Fibroblast of skin of abdomen (primary cell): Measurements from ENCODE around the gene POU6F2.

ENCODE experiments used
- DNase-seq: peaks from one replicate; pipeline ENCODE4 v3.0.0-alpha.2; 2013

The POU6F2 gene

GRCh38 chr7:39130274-39130673 lies 152.6 kb downstream of the POU6F2 start:
- no peak for DNase-seq

- no peak for DNase-seq
Observed at GRCh38 chr7:39130857-39131526, 153.3 kb downstream of the POU6F2 start.

GRCh38 chr7:39132306-39132705 lies 154.6 kb downstream of the POU6F2 start:
- DNase-seq, result no peak

- DNase-seq, result peak; percentile 14
Observed at GRCh38 chr7:39133088-39133487, 155.4 kb downstream of the POU6F2 start.

- DNase-seq, result no peak
Observed at GRCh38 chr7:39137480-39137879, 159.8 kb downstream of the POU6F2 start.

- DNase-seq, result no peak
Observed at GRCh38 chr7:39142750-39143149, 165.0 kb downstream of the POU6F2 start.

- no peak for DNase-seq
Observed at GRCh38 chr7:39144420-39144819, 166.7 kb downstream of the POU6F2 start.

- DNase-seq, result no peak
Observed at GRCh38 chr7:39145283-39145682, 167.6 kb downstream of the POU6F2 start.

- no peak for DNase-seq
Observed at GRCh38 chr7:39145935-39146334, 168.2 kb downstream of the POU6F2 start.

GRCh38 chr7:39152701-39153100 lies 175.0 kb downstream of the POU6F2 start:
- no peak for DNase-seq

- no peak for DNase-seq
Observed at GRCh38 chr7:39153113-39153512, 175.4 kb downstream of the POU6F2 start.

- no peak for DNase-seq
Observed at GRCh38 chr7:39153647-39154046, 175.9 kb downstream of the POU6F2 start.

GRCh38 chr7:39154815-39155214 lies 177.1 kb downstream of the POU6F2 start:
- DNase-seq, result no peak

- no peak for DNase-seq
Observed at GRCh38 chr7:39158367-39158766, 180.7 kb downstream of the POU6F2 start.

- DNase-seq, result no peak
Observed at GRCh38 chr7:39161903-39162302, 184.2 kb downstream of the POU6F2 start.

GRCh38 chr7:39164887-39165286 lies 187.2 kb downstream of the POU6F2 start:
- DNase-seq, result no peak

- no peak for DNase-seq
Observed at GRCh38 chr7:39168403-39169098, 190.8 kb downstream of the POU6F2 start.

- no peak for DNase-seq
Observed at GRCh38 chr7:39172137-39172536, 194.4 kb downstream of the POU6F2 start.

- no peak for DNase-seq
Observed at GRCh38 chr7:39181398-39181797, 203.7 kb downstream of the POU6F2 start.

- DNase-seq, result no peak
Observed at GRCh38 chr7:39183796-39184195, 206.1 kb downstream of the POU6F2 start.

GRCh38 chr7:39184391-39184790 lies 206.7 kb downstream of the POU6F2 start:
- DNase-seq, result no peak

- DNase-seq, result no peak
Observed at GRCh38 chr7:39186131-39186530, 208.4 kb downstream of the POU6F2 start.

- no peak for DNase-seq
Observed at GRCh38 chr7:39186671-39187070, 209.0 kb downstream of the POU6F2 start.

GRCh38 chr7:39187130-39187529 lies 209.4 kb downstream of the POU6F2 start:
- no peak for DNase-seq
